Renal cortex interstitium (tissue), 11 donors: Measurements from ENCODE around the gene MCF2L. TPM values are rescaled to one million over a fixed set of nuclear protein-coding genes. Genes with fewer than 3 reads are reported as not detected.
"Not testable (repeated sequence)": the region's sequence is repeated elsewhere in the genome, so short reads cannot be mapped to it uniquely, and the experiment has no call there.

Source experiments
- DNase-seq, 11 donors: peaks; one replicate each; pipeline ENCODE4 v3.0.0-alpha.2; 2013; ENCODE audit warnings: low read depth in 9 of 11, low spot score in 4 of 11; ENCODE audit errors: extremely low read depth in 1 of 11
- polyA plus RNA-seq, 3 donors: library from polyadenylated mRNA; unstranded; fragments of 120-200 nt; gene quantifications; one replicate each; pipeline ENCODE4 v1.2.1, GENCODE V29; 2013; ENCODE audit not compliant: insufficient read length in 3 of 3

The MCF2L gene
- polyA plus RNA-seq, 3 donors: 29.5 to 46.9 (median 34.9) TPM

DNA sequence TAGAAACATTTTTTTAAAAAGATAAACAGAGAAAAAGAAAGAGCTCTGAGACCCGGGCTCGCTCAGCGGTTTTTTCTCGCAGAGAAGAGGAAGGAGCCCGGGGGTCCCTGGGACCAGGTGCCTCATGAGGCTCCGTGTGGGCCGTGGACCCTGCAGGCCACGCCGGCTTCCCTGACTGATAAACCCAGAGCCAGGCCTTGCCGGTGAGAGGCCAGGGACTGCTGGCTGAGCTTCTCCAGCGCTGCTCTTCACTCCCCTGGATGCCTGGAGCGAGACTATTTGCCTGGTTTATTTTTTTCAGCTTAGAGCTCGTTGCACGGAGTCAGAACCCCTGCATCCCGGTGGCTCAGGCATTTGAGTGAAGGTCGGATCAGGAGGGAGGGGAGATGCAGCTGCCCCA is 83.2 kb downstream of the MCF2L start:
- DNase-seq: no peak

DNA sequence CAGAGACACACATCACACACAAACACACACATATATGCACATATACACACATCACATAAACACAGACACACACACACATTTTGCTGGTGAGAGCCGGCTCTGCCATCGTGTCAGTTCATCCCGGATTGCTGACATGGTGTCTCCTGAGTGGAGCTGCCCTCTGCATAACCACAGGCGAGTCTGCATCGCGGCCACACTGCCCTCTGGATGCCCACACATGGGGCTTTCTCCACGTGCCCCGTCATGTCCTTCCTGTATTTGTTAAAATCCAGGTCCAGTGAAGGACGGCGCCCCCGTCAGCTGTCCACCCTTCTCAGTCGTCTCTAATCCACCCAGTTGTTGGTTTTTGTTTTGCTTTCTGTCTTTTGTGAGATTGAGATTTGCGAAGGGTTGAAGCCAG is 84.0 kb downstream of the MCF2L start:
- DNase-seq: no peak

DNA sequence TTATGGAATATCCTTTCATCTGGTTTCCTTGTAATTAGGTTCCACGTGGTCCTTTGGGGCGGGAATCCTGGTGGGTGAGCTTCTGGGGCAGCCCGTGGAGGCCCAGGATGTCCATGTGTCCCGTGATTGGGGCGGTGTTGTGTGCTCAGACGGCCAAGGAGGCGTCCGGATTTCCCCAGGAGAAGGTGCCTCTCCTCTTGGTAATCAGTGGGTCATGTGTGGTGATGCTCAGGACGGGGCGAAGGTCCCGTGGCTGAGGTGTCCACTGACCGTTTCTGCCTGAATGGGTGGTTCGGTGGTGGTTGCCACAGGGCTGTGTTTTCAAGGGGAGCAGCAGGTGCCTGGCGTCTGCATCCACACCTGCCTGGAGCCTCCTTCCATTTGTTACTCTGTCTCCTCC is 84.4 kb downstream of the MCF2L start:
- DNase-seq: no peak

DNA sequence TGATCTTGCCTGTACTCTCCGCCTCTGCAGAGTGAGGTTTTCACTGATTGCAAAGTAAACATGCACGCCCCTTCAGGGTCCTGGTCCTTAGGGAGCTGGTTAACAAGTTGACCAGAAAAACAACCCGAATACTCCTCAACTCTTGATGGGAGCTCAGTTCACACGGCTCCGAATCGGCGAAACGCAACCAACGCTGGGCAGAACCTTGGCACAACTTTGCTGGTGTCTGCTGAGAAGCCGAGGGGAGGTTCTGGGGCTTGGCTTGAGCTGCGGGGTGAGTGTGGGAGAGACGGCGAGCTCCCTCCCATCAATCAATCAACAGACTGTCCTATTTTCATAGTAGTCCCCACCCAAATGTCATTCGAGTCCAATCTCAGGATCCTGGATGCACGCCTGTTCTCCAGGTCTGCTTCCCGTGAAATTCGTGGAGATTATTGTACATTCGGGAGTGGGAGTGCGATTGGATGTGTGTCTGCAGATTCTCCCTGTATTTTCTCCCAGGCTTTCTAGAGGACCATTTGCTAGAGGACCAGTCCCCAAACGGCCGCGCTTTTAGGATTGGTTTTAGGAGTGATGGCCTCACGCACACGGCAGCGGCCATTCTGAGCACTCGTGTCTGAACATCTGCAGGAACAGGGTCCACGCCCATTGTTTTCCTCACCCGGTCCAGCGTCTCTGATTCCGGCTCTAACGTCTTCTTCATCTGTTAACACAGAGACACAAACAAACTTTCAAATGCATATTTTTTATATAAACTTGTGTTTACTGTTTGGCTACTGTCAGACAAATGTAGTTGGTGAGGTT is 85.0 kb downstream of the MCF2L start:
- no peak for DNase-seq

DNA sequence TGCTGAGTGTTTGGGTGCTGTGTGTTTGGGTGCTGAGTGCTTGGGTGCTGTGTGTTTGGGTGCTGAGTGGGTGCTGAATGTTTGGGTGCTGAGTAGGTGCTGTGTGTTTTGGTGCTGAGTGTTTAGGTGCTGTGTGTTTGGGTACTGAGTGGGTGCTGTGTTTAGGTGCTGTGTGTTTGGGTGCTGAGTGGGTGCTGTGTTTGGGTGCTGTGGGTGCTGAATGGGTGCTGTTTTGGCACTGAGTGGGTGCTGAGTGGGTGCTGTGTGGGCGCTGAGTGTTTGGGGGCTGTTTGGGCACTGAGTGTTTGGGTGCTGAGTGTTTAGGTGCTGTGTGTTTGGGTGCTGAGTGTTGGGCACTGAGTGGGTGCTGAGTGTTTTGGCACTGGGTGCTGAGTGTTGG is 88.1 kb downstream of the MCF2L start:
- no peak for DNase-seq

DNA sequence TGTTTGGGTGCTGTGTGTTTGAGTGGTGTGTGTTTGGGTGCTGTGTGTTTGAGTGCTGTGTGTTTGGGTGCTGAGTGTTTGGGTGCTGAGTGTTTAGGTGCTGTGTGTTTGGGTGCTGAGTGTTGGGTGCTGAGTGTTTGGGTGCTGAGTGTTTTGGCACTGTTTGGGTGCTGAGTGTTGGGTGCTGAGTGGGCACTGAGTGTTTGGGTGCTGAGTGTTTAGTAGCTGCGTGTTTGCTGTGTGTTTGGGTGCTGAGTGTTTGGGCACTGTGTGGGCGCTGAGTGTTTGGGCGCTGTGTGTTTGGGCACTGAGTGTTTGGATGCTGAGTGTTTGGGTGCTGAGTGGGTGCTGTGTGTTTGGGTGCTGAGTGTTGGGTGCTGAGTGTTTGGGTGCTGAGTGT is 88.5 kb downstream of the MCF2L start:
- not testable (repeated sequence) for DNase-seq

DNA sequence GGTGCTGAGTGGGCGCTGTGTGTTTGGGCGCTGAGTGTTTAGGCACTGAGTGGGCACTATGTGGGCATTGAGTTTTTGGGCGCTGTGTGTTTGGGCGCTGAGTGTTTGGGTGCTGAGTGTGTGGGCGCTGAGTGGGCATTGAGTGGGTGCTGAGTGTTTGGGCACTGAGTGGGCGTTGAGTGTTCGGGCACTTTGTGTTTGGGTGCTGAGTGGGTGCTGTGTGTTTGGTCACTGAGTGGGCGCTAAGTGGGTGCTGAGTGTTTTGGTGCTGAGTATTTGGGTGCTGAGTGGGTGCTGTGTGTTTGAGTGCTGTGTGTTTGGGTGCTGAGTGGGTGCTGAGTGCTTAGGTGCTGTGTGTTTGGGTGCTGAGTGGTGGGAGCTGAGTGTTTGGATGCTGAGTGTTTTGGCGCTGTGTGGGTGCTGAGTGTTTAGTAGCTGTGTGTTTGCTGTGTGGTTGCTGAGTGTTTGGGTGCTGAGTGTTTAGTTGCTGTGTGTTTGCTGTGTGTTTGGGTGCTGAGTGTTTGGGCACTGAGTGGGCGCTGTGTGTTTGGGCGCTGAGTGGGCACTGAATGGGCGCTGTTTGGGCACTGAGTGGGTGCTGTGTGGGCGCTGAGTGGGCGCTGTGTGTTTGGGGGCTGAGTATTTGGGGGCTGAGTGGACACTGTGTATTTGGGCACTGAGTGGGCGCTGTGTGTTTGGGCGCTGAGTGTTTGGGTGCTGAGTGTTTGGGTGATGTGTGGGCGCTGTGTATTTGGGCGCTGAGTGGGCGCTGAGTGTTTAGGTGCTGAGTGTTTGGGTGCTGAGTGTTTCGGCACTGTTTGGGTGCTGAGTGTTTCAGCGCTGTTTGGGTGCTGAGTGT is 89.3 kb downstream of the MCF2L start:
- no peak for DNase-seq

DNA sequence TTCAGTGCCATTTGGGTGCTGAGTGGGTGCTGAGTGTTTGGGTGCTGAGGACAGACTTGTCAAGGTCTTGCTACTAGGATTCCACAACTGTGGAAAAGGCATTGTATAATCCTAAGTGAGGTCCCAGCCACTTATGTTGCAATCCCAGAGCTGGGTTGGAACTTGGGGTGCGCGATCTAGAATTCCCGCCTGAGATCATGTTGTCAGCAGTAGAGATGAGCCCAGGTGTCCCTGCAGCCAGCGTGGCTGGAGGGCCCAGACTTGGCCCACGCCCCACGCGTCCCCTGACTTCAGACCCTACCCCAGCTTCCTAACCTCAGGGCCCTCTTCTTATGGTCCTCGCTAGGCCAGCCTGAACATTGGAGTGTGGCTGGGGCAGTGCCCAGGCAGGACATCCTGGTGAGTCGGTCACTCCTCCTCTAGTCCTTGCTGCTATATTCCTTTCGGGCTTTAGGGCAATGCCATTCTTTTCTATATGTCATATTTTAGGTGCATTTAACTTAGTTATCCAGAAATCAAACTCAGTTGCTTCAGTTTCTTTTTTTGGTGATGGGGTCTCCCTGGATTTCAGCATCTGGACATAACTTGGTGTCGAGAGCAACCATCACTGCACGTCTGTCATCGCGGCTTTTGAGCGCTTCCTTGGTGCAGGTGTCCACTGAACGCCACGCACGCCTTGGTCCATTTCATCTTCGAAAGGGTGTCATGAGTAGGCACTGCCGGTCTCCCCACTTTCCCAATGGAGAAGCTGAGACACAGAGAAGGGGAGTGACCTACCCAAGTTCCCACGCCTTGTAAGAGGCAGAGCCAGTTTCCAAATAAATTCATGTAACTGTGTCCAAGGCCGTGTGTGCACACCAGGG is 90.2 kb downstream of the MCF2L start:
- DNase-seq: no peak

DNA sequence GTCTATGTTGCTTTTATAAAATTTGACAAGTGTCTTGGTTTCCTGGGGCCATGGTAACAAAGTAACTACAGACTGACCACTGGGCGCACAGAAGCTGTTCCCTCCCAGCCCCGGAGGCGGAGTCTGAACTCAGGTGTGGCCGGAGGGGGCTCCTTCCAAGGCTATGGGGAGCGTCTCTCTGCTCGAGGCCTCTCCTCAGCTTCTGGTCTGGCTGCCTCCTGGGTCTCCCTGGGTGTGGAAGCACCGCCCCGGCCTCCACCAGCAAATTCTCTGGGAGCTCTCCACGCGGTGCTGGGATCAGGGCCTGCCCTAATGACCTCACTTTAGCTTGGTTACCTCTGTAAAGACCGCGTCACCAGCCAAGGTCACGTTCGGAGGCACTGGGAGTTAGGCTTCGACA is 90.9 kb downstream of the MCF2L start:
- no peak for DNase-seq

DNA sequence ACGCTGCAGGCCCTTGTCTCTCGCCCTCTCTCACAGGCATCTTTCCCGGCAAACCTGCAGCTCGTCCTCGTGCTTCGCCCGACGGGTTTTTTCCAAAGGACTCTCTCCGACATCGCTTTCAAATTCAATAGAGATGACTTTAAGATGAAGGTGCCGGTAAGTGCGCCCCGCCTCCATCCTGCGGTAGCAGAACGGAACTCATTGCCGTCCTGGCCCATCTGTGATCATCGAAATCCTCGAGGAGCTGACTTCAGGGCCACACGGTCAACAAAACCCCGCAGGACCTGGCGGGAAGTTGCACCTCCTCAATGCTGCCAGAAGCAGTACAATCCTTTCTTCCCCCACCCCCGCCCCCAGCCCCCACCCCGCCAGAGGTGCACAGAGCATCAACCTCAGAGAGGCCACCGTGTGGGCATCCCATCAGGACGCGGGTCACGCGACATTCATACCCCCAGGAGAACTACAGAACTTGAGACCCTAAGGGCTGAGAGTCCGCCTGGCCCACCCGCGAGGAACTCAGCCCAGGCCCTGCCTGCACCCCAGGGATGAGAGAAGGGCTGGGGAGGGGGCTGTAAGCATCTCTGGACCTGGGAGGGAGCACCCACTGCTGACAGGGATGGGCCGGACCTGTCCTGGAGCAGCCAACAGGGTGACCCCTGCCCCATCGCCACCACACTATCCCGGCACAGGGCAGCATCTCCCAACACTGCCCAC is 91.7 kb downstream of the MCF2L start:
- DNase-seq: no peak

DNA sequence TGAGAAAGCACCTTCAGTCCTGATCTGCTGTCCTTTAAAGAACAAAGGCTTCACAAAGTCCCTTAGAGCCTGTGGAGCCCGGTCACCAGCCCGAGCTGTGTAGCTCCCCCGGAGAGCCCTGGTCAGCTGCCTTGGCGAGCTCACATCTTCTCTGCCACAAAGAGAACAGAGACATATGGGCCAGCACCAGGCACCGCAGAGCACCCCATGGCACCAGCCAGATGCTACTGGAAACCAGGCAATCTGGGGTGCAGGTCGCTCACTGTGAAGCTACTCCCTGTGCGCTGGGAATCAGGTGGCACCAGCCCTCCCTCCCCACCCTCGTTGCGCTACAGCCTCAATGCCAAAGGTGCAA is 92.2 kb downstream of the MCF2L start:
- no peak for DNase-seq

DNA sequence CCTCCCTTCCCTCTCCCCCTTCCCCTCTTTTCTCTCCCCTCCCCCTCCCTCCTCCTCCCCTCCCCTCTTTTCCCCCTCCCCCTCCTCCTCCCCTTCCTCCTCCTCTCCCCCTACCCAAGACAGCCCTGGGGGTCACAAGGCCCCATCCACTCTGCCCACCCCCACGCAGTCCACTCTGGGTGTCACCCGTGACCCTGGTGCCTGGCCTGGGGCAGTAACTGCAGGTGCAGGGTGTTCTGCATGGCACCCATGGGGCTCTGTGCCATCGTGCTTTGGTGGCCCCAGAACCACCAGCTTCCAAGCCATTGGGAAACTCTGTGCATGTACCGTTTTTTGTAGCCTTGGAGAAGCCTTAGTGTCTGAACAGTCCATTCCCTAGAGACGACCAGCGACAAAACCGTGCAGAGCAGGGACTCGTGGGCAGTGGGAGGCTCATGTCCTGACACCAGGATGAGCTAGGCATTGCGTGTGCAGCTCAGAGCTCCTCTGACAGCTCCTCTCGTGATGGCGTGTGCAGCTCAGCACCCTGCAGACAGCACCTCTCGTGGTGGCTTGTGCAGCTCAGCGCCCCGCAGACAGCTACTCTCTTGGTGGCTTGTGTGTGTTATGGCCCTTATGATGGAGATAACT is 92.9 kb downstream of the MCF2L start:
- DNase-seq: no peak

DNA sequence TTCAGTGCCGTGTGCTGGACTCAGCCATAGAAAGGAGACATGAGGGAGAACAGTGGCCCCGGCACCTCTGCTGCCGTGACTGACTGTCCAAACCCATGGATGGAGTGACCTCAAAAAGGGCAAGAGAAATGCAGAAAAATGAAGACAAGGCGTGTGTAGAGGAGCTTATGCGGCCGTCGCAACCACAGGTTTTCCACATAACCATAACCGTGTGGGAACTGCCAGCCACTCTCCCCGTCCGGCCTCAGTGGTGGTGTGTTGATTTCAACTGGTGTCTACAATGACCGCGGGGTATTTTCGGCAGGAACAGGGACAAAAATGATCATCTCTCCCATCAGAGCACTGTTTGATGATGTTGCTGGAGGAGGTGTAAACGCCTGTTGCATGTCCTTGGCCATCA is 93.7 kb downstream of the MCF2L start:
- DNase-seq: no peak

DNA sequence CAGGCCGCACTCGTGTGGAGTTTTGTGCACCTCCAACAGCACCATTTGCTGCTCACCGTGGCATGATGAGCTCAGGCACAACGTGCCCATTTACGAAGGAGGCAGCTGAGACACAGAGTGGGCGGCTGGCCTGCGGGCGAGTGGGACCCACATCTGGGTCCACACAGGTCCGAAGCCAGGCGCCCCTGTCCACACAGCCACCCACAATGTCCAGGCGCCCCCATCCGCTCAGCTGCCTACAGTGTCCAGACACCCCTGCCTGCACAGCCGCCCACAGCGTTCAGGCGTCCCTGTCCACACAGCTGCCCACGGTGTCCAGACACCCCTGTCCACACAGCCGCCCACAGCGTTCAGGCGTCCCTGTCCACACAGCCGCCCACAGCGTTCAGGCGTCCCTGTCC is 94.1 kb downstream of the MCF2L start:
- no peak for DNase-seq

DNA sequence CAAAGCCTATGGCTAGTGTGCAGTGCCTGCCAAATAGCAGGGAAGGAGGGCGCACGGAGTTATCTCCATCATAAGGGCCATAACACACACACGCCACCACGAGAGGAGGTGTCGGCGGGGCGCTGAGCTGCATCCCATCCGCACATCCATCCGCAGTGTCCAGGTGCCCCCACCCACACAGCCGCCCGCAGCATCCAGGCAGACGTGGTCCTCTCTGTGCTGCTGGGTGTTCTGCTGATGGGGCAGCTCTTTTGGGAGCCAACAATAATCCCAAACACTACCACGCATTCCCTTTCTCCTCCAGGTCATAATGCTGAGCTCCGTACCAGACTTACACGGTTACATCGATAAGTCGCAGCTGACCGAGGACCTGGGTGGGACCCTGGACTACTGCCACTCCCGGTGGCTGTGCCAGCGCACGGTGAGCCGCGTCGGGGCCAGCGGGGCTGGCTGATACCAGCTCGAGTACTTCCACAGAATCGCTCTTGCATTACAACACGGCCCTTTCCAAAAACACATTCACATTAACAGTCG is 95.1 kb downstream of the MCF2L start:
- DNase-seq: no peak

DNA sequence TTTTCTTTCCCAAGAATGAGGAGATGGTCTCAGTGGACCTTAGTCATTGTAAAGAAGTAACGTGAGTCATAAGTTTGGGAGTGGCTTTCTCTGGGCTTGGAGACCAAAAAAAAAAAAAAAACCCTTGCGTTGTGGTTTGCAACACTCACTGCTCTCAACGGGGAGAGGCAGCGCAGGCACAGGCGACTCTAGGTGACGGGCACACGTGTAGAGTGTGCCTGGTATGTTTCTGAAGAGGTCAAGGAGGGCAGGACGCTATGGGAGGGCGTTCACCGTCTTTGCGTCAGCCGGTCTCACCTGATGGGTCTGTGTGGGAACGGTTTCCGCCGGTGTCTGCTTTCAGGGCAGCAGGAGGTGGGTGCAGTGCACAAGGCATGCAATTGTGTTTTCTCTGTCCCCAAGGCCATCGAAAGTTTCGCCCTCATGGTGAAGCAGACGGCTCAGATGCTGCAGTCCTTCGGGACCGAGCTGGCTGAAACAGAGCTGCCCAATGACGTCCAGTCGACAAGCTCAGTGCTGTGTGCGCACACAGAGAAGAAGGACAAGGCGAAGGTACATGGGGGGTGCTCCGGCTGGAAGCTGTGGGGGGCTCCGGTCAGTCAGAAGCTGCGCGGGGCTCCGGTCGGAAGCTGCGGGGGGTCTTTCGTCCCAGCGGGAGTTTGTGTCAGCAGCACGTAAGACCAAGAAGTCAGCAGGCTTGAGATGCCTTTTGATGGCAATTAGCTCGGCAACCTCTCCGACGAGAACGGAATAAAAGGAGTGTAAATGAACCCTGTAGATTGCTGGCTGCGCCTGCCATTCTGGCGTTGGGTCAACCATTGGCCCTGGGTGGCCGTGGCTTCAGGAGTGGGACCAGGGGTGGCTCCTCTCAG is 95.8 kb downstream of the MCF2L start:
- DNase-seq: no peak

DNA sequence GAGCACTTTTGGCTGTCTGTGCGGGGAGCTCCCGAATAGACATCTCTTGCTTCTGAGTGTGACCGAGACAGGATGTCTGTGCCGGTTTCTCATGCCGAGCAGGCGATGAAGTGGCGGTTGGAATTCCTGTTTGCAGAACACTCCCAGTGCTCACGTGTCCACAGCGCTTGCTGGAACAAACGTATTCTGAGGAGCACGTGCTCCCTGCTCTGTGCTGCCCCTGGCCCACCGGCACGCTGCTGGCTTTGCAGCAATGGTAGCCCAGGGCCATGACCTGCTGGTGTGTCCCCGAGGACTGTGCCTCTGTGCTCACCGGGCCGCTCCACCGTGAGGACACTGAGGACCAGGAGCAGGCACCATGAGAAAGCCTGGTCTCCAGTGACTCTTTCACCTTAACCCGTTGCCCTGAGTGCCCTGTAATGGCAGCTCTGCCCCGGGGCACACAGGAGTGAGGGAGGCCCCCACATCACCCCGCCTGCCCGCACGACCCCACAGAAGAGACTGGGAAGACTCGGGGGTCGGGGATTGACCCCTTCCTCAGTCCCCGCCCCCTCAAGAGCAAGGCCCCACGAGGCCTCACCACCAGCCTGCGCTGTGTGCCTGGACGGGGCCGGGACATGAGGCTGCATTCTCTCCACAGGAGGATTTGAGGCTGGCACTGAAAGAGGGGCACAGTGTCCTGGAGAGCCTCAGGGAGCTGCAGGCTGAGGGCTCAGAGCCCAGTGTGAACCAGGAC is 96.6 kb downstream of the MCF2L start:
- no peak for DNase-seq
